Pericardium fibroblast (primary cell): Measurements from ENCODE around the gene AQP7. TPM values are rescaled to one million over a fixed set of nuclear protein-coding genes. Genes with fewer than 3 reads are reported as not detected.

Experiments
- total RNA-seq: library from RNA; depleted of rRNA; stranded (reverse); fragments of >200 nt; gene quantifications from 2 replicates; pipeline ENCODE4 v1.2.3, GENCODE V29; 2015

Gene AQP7
- not detected in 2 replicates for total RNA-seq

DNA sequence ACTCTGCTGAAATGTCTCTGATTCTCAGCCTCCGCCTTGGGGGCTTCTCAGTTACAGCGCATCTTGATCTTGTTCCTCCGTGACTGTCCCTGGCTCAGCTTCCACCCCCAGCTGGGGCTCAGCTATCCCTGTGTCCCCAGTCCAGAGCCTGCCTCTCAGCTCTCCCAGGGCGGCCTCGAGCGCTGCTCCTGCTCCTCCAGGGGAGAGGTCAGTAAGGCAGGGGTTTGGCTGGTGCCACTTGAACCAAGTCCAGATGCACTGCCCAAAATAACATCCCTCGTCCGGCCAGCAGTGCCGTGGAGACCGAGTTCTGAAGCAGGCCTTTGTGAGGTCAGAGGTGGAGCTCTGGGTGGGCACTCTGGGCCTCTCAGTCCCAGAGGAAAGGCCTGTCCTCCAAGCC is at the start of gene AQP7:
AQP7 (minus strand) TSS at position 198 of the 400 bp plus-strand sequence. CDS start 1,306 bp downstream, outside the sequence.

DNA sequence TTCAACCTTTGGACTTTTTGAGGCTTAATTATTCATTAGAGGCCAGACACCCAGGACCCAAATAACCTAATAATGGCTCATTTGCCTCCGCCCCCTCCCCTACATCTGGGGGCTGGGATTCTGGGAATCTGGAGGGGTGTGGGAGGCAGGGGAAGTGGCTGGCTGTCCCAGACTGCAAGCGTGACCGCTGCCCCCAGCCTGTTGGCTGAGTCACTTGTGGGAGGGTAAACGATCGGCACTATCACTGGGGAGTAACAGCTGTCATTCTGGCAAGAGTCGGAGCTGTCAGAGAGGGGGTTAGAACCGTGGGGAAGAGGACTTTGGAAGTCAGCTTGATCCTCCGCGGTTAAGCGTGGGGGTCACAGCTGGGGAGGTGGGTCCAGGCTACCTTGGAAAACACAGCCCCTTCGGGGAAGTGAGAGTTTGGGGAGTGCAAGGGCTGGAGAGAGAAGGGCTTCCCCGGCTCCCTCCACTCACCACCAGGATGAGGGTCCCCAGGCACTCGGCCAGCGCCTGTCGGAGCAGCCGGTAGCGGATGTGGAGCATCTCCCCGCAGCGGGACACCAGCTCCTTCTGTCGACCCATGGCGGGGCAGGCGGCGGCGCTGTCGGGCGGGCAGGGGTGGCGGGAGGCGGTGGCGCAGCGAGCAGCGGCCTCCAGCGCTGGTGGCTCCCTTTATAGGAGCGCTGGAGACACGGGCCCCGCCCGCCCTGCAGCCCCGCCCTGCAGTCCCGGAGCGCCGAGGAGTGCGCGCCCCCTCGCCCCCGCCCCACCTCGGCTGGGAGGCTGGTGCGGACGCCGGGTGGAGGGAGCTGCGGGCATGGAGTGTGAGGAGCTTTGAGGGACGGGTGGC is 44.8 kb upstream of the AQP7 start, which contains the start of gene AQP3:
AQP3 (minus strand) TSS at position 648 of the 853 bp plus-strand sequence; CDS start at position 585, 63 bp downstream.

Other genes starting within 250 kb of the AQP7 start
- 95.2 and 118 TPM in 2 replicates for gene B4GALT1, start 235.2 kb downstream of the AQP7 start, total RNA-seq
- not detected in 2 replicates for gene SPINK4, start 162.4 kb downstream of the AQP7 start, total RNA-seq
- gene BAG1, start 137.9 kb downstream of the AQP7 start, total RNA-seq = 17.0 and 26.4 TPM in 2 replicates
- gene CHMP5, start 137.5 kb downstream of the AQP7 start, total RNA-seq = 65.7 and 66.4 TPM in 2 replicates
- gene NFX1, start 112.1 kb downstream of the AQP7 start, total RNA-seq = 14.7 and 16.9 TPM in 2 replicates
- gene AQP3, start 45.0 kb upstream of the AQP7 start, total RNA-seq = 5.4 and 34.3 TPM in 2 replicates
- gene NOL6, start 71.4 kb upstream of the AQP7 start, total RNA-seq = 17.2 and 28.6 TPM in 2 replicates
- not detected in 2 replicates for gene ANKRD18B, start 121.7 kb upstream of the AQP7 start, total RNA-seq